K562 (cell line): Measurements from ENCODE around the gene SKOR1. TPM values are rescaled to one million over a fixed set of nuclear protein-coding genes. Genes with fewer than 3 reads are reported as not detected.
A peak's percentile ranks its signal among the peaks of the same experiment; 100 is the strongest.

Experiments
- ATAC-seq: fragments of 200-7000 bp; cut with Tn5 transposase; 3 replicates; pipeline ENCODE4 v1.9.1; 2020; ENCODE audit warnings: moderate library complexity
- BruUV-seq: library from RNA; stranded (reverse); fragments of 400-500 nt; replicated peaks from 2 replicates; lab custom pipeline; 2021; lab: Mats Ljungman, UMichigan
- CTCF ChIA-PET: fragments of 300-600 bp; formaldehyde crosslinking; extraction: SDS; loops from one replicate; lab custom pipeline; 2021; ENCODE audit warnings: low intra/inter-chr PET ratio; lab: Yijun Ruan, JAX
- POLR2A ChIA-PET: fragments of 300-600, 350-650 bp; sonication (Branson Sonifier 250); formaldehyde crosslinking; extraction: SDS; loops from one replicate; lab custom pipeline; 2021; ENCODE audit warnings: antibody characterized with exemption, inconsistent platforms; lab: Yijun Ruan, JAX
- DNase-seq, 4 experiments: peaks; one replicate each; pipeline versions ENCODE4 v3.0.0 to v3.0.0-alpha.2; 2011 to 2018; ENCODE audit warnings: low spot score in 3 of 4, mixed read lengths in 3 of 4; ENCODE audit errors: extremely low read depth in 1 of 4
- FAIRE-seq: peaks from 2 replicates; lab custom pipeline; 2011; peaks lifted over from hg19 to GRCh38; lab: Jason Lieb, UNC
- H2AFZ ChIP-seq: 2 replicates; pipeline ENCODE4 v1.6.0; 2011; ENCODE audit warnings: low read depth, low read length, control low read depth, inconsistent platforms
- H3K27ac ChIP-seq: fragments of 200-600 bp; 3 replicates; pipeline ENCODE4 v1.8.0; 2011; ENCODE audit warnings: low read depth, mild to moderate bottlenecking, control low read depth, inconsistent platforms, low read length, moderate library complexity, mixed read lengths; ENCODE audit errors: extremely low read depth
- H3K27me3 ChIP-seq, 2 experiments: fragments of 300-600 bp in 1 of 2; 2 replicates in 1 of 2; 3 replicates in 1 of 2; pipeline versions ENCODE4 v1.6.0 to v1.8.0; 2011; ENCODE audit warnings: inconsistent platforms in 2 of 2, low read length in 2 of 2, mild to moderate bottlenecking in 1 of 2, mixed read lengths in 1 of 2, moderate library complexity in 1 of 2; ENCODE audit not compliant: control insufficient read depth in 2 of 2, insufficient read depth in 2 of 2
- H3K36me3 ChIP-seq: fragments of 300-600 bp; 3 replicates; pipeline ENCODE4 v1.8.0; 2011; ENCODE audit warnings: mild to moderate bottlenecking, low read length, inconsistent platforms; ENCODE audit not compliant: control insufficient read depth, insufficient read depth
- H3K4me1 ChIP-seq, 2 experiments: fragments of 200-600 bp in 1 of 2; replicated peaks in 1 of 2; 2 replicates in 1 of 2; 3 replicates in 1 of 2; pipeline versions ENCODE4 v1.5.1 to v1.8.0; 2011; ENCODE audit warnings: inconsistent platforms in 2 of 2, low read length in 2 of 2, mild to moderate bottlenecking in 1 of 2, mixed read lengths in 1 of 2, moderate library complexity in 1 of 2; ENCODE audit not compliant: control insufficient read depth in 2 of 2, insufficient read depth in 2 of 2
- H3K4me2 ChIP-seq: 2 replicates; pipeline ENCODE4 v1.6.1; 2011; ENCODE audit warnings: low read length, control low read depth, inconsistent platforms, mixed read lengths; ENCODE audit not compliant: insufficient read depth
- H3K4me3 ChIP-seq: fragments of 200-600 bp; sonication (generic), shearing (Covaris generic); 2 replicates; pipeline ENCODE4 v1.5.1; 2016; ENCODE audit warnings: control low read depth, inconsistent platforms
- H3K79me2 ChIP-seq: fragments of 200-600 bp; 3 replicates; pipeline ENCODE4 v1.8.0; 2011; ENCODE audit warnings: low read length, inconsistent platforms; ENCODE audit not compliant: control insufficient read depth, insufficient read depth
- H3K9ac ChIP-seq, 2 experiments: 2 replicates each; pipeline versions ENCODE4 v1.6.0 to v1.6.1; 2011; ENCODE audit warnings: low read depth in 2 of 2, low read length in 2 of 2, control low read depth in 1 of 2, inconsistent platforms in 1 of 2, mild to moderate bottlenecking in 1 of 2, mixed read lengths in 1 of 2; ENCODE audit not compliant: insufficient read depth in 1 of 2
- H3K9me1 ChIP-seq: one replicate; pipeline ENCODE4 v1.6.0; 2011; ENCODE audit warnings: inconsistent platforms, mild to moderate bottlenecking, low read length, moderate library complexity; ENCODE audit not compliant: control insufficient read depth, insufficient read depth
- H3K9me3 ChIP-seq: replicated peaks from 2 replicates; pipeline ENCODE4 v1.5.1; 2011; ENCODE audit warnings: low read depth, low read length, inconsistent platforms; ENCODE audit not compliant: control insufficient read depth, insufficient read depth
- H4K20me1 ChIP-seq: replicated peaks from 2 replicates; pipeline ENCODE4 v1.6.1; 2011; ENCODE audit warnings: low read length, inconsistent platforms, mixed read lengths; ENCODE audit not compliant: control insufficient read depth, insufficient read depth
- CBFB ChIP-seq: sonication (generic); formaldehyde crosslinking; IDR thresholded peaks from 2 replicates; pipeline ENCODE4 v1.4.0; 2020; ENCODE audit warnings: mild to moderate bottlenecking, missing genetic modification reagents
- CTCFL ChIP-seq: IDR thresholded peaks from 2 replicates; pipeline ENCODE4 v1.6.1; 2011; ENCODE audit warnings: borderline replicate concordance, low read depth, mild to moderate bottlenecking, moderate library complexity, low read length; ENCODE audit not compliant: insufficient read depth, poor library complexity, severe bottlenecking
- KLF16 ChIP-seq: IDR thresholded peaks from 2 replicates; pipeline ENCODE4 v1.6.1; 2016; ENCODE audit warnings: antibody characterized with exemption
- MLLT1 ChIP-seq, 2 experiments: fragments of 450-650 bp; IDR thresholded peaks; 2 replicates each; pipeline ENCODE4 v1.6.1; 2016
- ZNF707 ChIP-seq: fragments of 250-450 bp; sonication (Bioruptor Pico); conservative IDR thresholded peaks from 2 replicates; pipeline ENCODE4 v1.8.0; 2022; ENCODE audit warnings: inconsistent platforms, mild to moderate bottlenecking, moderate library complexity
- ZNF740 ChIP-seq, 3 experiments: fragments of 200-800 bp in 1 of 3; sonication (Bioruptor generic) in 1 of 3; sonication (generic) in 1 of 3; formaldehyde crosslinking in 1 of 3; IDR thresholded peaks; 2 replicates each; pipeline versions ENCODE4 v1.6.1 to v1.8.0; 2016 to 2022; ENCODE audit warnings: mild to moderate bottlenecking in 2 of 3, missing compliant biosample characterization in 2 of 3, missing genetic modification characterization in 2 of 3, missing genetic modification reagents in 1 of 3
- WGBS: fragments of 100-300 bp; shearing (Covaris generic); methylation state at CpG from one replicate; pipeline ENCODE4 v1.1.6; 2016; ENCODE audit warnings: low coverage, mixed read lengths; ENCODE audit not compliant: insufficient coverage; ENCODE audit errors: missing lambda C conversion rate; 5-methylcytosine and 5-hydroxymethylcytosine counted together
- in situ Hi-C: fragments of 300-500 bp; cut with MboI; formaldehyde crosslinking; loops from 4 replicates; pipeline ENCODE4 v1.15.0; 2018; ENCODE audit warnings: inconsistent platforms, mixed read lengths
- intact Hi-C: fragments of 100-400 bp; cut with micrococcal nuclease; formaldehyde crosslinking; loops from 2 replicates; pipeline ENCODE4 v1.14.2; 2022
- polyA plus RNA-seq, 8 experiments: library from polyadenylated mRNA; depleted of rRNA in 4 of 8; stranded (reverse) in 5 of 8; unstranded in 3 of 8; fragments of >200 nt; fragmentation: Nextera tagmentation in 2 of 8; fragmentation: Illumina TruSeq in 1 of 8; extraction: Ambion mirVana in 2 of 8; extraction: Trizol in 1 of 8; gene quantifications; 2 replicates each; pipeline versions ENCODE4 v1.2.1 to v1.2.3, GENCODE V29; 2011 to 2014; ENCODE audit warnings: inconsistent platforms in 1 of 8, missing spikeins in 1 of 8
- total RNA-seq, 7 experiments: library from RNA; depleted of rRNA in 6 of 7; stranded (reverse); fragments of >200 nt in 6 of 7; fragmentation: Illumina TruSeq in 2 of 7; extraction: Trizol in 2 of 7; gene quantifications; 2 replicates each; pipeline versions ENCODE4 v1.2.1 to v1.2.3, GENCODE V29; 2011 to 2021; ENCODE audit warnings: low replicate concordance in 1 of 7

Gene SKOR1
- total and polyA plus RNA-seq, 9 of the 15 experiments (the other 6 are each of a cell fraction or from before 2014, with no cell fraction given) = 0.04 to 0.41 (median 0.09) TPM; not detected in 3

- DNase-seq = no peak
- ChIA-PET POLR2A (interaction anchor here (1.1 kb wide), 1 partner anchor 12 kb away, joined by 3 read pairs; no protein-coding TSS in a partner anchor), CTCF (no interaction called here)
- Histone ChIP-seq H3K9me1 (no peaks in the 10 kb centered on the region), H4K20me1 (no peaks in the 10 kb centered on the region; the same call in 1 of the 2 replicates), H3K4me1 (peaks cover 8 to 15% of the 10 kb centered on the region in 2 experiments; a peak in 3 of 5 replicates), H2AFZ (no peak overlapping the region), H3K79me2 (no peaks in the 10 kb centered on the region), H3K4me2 (no peak overlapping the region), H3K9me3 (no peaks in the 10 kb centered on the region), H3K27ac (no peak overlapping the region), H3K36me3 (no peaks in the 10 kb centered on the region), H3K9ac (no peak overlapping the region), H3K27me3 (no peaks in the 10 kb centered on the region), H3K4me3 (no peak overlapping the region)
- no peak for ATAC-seq
- TF ChIP-seq CBFB (CRISPR knock-in tag) (no peak), ZNF707 (CRISPR knock-in tag) (0 out of 2 replicates have a peak, but pooled peaks have one; percentile 19)
- FAIRE-seq = peak; percentile 11
- intact Hi-C loops = no loop called here
- BruUV-seq = no TSS peak
- in situ Hi-C loops = no loop called here
- WGBS = 47% methylated on average over 4 of the region's 4 CpGs
Observed at GRCh38 chr15:67796196-67797127, 28.8 kb upstream of the SKOR1 start.

- Histone ChIP-seq H3K79me2 (no peaks in the 10 kb centered on the region), H3K4me1 (peaks cover 20 to 22% of the 10 kb centered on the region in 2 experiments), H4K20me1 (peaks cover 11% of the 10 kb centered on the region; the same call in 1 of the 2 replicates), H3K27me3 (no peaks in the 10 kb centered on the region), H3K4me3 (no peak overlapping the region), H2AFZ (no peak overlapping the region), H3K4me2 (no peak overlapping the region), H3K27ac (no peak overlapping the region), H3K9me1 (peaks cover 10% of the 10 kb centered on the region), H3K9me3 (no peaks in the 10 kb centered on the region), H3K36me3 (no peaks in the 10 kb centered on the region), H3K9ac (no peak overlapping the region)
- ATAC-seq = peak; percentile 74
- DNase-seq = peak; percentile 60 to 77 (median 64)
- ChIA-PET CTCF (no interaction called here), POLR2A (interaction anchor here (0.8 kb wide), 1 partner anchor 16 kb away, joined by 3 read pairs; no protein-coding TSS in a partner anchor)
- no TSS peak for BruUV-seq
- 2% methylated on average over 6 of the region's 6 CpGs for WGBS
- intact Hi-C loops (no loop called here), in situ Hi-C loops (no loop called here)
- FAIRE-seq = peak; percentile 75
- peak; percentile 61; the same call in 1 of the 2 replicates for TF ChIP-seq KLF16
- TF ChIP-seq ZNF740 (CRISPR knock-in tag; IDR thresholded peaks at IDR 0.05) = no peak
- TF ChIP-seq ZNF740 (tag; IDR thresholded peaks at IDR 0.05) = peak in 1 of 2 experiments; percentile 63; a peak in 1 of 4 replicates
- no peak for TF ChIP-seq CTCFL
- no peak for TF ChIP-seq MLLT1 (IDR thresholded peaks at IDR 0.05)
Observed at GRCh38 chr15:67799801-67800205, 25.5 kb upstream of the SKOR1 start.
